Breast epithelium (tissue), 3 donors: ENCODE measurements around the gene VMP1.

Experiments used
- POLR2A ChIP-seq: fragments of 450-650 bp; IDR thresholded peaks from one replicate; pipeline ENCODE4 v1.6.1; 2016; ENCODE audit warnings: antibody characterized with exemption, mild to moderate bottlenecking, moderate library complexity
- TF ChIP-seq, protein P1 (sequence below), 3 donors: fragments of 450-650 bp; IDR thresholded peaks; one replicate each; pipeline ENCODE4 v1.5.1; 2016 to 2017; ENCODE audit warnings: antibody characterized with exemption in 3 of 3, mild to moderate bottlenecking in 3 of 3, moderate library complexity in 3 of 3

DNA sequence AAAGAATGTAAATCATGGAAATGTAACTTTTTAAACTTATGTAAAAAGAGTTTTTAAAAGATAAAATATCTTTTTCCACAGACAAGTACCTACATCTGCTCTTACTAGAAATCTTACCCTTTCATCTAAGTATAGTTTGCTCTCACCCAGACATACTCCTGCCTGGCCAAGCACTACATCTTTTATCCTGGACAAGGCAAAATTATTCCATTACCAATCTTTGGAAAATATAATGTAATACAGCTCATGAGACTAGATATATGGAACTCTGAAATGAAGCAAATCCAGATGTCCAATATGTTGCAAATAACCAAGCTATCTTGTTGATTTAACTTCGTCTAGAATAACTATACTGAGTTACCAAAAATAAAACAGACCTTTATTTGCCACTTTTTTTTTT lies 50.0 kb downstream of the VMP1 start:
- no peak for TF ChIP-seq POLR2A
- TF ChIP-seq, protein P1, sequence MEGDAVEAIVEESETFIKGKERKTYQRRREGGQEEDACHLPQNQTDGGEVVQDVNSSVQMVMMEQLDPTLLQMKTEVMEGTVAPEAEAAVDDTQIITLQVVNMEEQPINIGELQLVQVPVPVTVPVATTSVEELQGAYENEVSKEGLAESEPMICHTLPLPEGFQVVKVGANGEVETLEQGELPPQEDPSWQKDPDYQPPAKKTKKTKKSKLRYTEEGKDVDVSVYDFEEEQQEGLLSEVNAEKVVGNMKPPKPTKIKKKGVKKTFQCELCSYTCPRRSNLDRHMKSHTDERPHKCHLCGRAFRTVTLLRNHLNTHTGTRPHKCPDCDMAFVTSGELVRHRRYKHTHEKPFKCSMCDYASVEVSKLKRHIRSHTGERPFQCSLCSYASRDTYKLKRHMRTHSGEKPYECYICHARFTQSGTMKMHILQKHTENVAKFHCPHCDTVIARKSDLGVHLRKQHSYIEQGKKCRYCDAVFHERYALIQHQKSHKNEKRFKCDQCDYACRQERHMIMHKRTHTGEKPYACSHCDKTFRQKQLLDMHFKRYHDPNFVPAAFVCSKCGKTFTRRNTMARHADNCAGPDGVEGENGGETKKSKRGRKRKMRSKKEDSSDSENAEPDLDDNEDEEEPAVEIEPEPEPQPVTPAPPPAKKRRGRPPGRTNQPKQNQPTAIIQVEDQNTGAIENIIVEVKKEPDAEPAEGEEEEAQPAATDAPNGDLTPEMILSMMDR (IDR thresholded peaks at IDR 0.05): no peak
